Measurements from ENCODE around the gene NXPH4.

Gene NXPH4

GRCh38 chr12:57254506-57255280 lies 38.1 kb downstream of the NXPH4 start:
- no peak for TF ChIP-seq CTCF (IDR thresholded peaks at IDR 0.05)

GRCh38 chr12:57255916-57256315 lies 39.3 kb downstream of the NXPH4 start:
- Histone ChIP-seq H3K4me3 (no peak overlapping the region), H3K9me3 (no peaks in the 10 kb centered on the region), H3K27ac (no peak overlapping the region), H3K4me1 (no peaks in the 10 kb centered on the region), H3K27me3 (no peaks in the 10 kb centered on the region), H3K36me3 (peaks cover 45 to 66% (median 55%) of the 10 kb centered on the region in 3 donors)
- DNase-seq, result no peak
- TF ChIP-seq CTCF (IDR thresholded peaks at IDR 0.05), result no peak
- intact Hi-C loops (cut with DNase I; ENCODE audit: low total_unique reads), result no loop called here

More at GRCh38 chr12:57254506-57255280, 38.1 kb downstream of the NXPH4 start:
- Histone ChIP-seq H3K9me3 (no peaks in the 10 kb centered on the region), H3K4me3 (no peak overlapping the region), H3K4me1 (no peaks in the 10 kb centered on the region), H3K27ac (no peak overlapping the region), H3K27me3 (no peaks in the 10 kb centered on the region), H3K36me3 (peaks cover 38 to 54% (median 48%) of the 10 kb centered on the region in 3 donors)
- intact Hi-C loops (cut with DNase I; ENCODE audit: low total_unique reads), result no loop called here
- no peak for DNase-seq

GRCh38 chr12:57258977-57259970 lies 42.7 kb downstream of the NXPH4 start:
- intact Hi-C loops (cut with DNase I; ENCODE audit: low total_unique reads), result no loop called here
- no peak for DNase-seq

GRCh38 chr12:57260366-57260765 lies 43.8 kb downstream of the NXPH4 start:
- Histone ChIP-seq H3K27me3 (no peaks in the 10 kb centered on the region), H3K4me1 (peaks cover 0 to 4% (median 0%) of the 10 kb centered on the region in 4 donors), H3K9me3 (no peaks in the 10 kb centered on the region), H3K4me3 (no peak overlapping the region), H3K36me3 (peaks cover 46 to 69% (median 58%) of the 10 kb centered on the region in 3 donors), H3K27ac (no peak overlapping the region)
- intact Hi-C loops (cut with DNase I; ENCODE audit: low total_unique reads), result no loop called here
- DNase-seq, result no peak
- no peak for TF ChIP-seq CTCF (IDR thresholded peaks at IDR 0.05)

More at GRCh38 chr12:57258977-57259970, 42.7 kb downstream of the NXPH4 start:
- H3K27ac ChIP-seq, result no peak overlapping the region
- no peaks in the 10 kb centered on the region for H3K27me3 ChIP-seq
- TF ChIP-seq CTCF (IDR thresholded peaks at IDR 0.05), result no peak
- peaks cover 46 to 75% (median 68%) of the 10 kb centered on the region in 3 donors for H3K36me3 ChIP-seq
- peaks cover 0 to 4% (median 0%) of the 10 kb centered on the region in 4 donors for H3K4me1 ChIP-seq
- H3K9me3 ChIP-seq, result no peaks in the 10 kb centered on the region
- no peak overlapping the region for H3K4me3 ChIP-seq

- DNase-seq, result no peak
- Histone ChIP-seq H3K4me1 (peaks cover 0 to 4% (median 0%) of the 10 kb centered on the region in 4 donors), H3K4me3 (no peak overlapping the region), H3K27me3 (no peaks in the 10 kb centered on the region), H3K27ac (no peak overlapping the region), H3K36me3 (peaks cover 38 to 69% (median 53%) of the 10 kb centered on the region in 3 donors), H3K9me3 (no peaks in the 10 kb centered on the region)
- TF ChIP-seq CTCF (IDR thresholded peaks at IDR 0.05), result no peak
- intact Hi-C loops (cut with DNase I; ENCODE audit: low total_unique reads), result no loop called here
These were observed 44.9 kb downstream of the NXPH4 start for GRCh38 chr12:57261428-57261865.
